HuH-7.5 (cell line): ENCODE data around the gene CBX6.
A peak's percentile ranks its signal among the peaks of the same experiment; 100 is the strongest.
"Not testable (repeated sequence)": the region's sequence is repeated elsewhere in the genome, so short reads cannot be mapped to it uniquely, and the experiment has no call there.

Experiments used
- DNase-seq: peaks from one replicate; pipeline ENCODE4 v3.0.0; 2011; ENCODE audit warnings: low spot score

The CBX6 gene

DNA sequence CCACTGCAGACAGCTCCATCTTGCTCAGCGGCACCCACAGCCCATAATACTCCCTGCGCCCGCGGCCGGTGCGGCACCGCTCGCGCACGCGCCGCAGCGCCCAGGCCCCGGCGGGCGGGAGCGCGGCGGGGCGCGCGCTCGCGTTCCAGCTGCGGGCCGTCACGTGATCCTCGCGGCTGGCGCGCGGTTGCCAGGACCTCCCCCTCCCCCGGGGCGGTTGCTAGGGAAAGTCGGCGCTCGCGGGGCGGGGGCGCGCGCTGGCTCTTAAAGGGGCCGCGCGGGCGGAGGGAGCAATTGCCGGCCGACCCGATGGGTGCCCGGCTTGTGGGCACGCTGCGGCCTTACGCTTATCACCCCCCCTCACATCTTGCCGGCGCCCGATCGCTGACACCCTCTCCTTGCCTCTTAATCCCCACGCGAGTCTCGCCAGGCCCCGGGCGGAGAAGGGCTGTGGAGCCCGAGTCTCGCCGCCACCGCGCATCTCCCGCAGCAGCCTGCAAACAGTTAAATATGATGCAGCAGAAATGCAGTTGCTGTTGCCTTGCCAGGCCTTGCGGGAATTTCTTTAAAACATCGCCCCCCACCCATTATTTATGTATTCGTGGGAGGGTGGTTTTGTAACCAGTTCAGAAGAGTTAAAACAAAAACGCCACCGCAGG, at the start of gene CBX6:
CBX6 (minus strand) TSS at position 45 of the 659 bp plus-strand sequence; CDS start at position 19, 26 bp downstream.
- peak; percentile 98 for DNase-seq

DNA sequence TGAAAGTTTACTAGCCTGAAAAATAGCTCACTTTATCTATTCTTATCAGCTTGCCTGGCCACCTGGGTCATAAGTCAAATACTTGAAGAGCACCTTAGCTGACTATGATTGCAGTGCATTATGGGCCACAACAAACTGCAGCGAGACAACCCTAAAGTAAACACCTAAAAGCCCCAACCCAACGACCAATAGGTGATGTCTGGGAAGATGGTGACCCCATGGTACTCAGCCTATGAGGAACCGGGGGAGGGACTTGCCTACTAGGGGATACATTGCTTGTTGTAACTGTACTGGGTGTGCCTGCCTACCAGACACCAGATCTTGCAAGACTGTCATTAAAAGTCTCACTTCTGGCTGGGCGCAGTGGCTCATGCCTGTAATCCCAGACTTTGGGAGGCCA, 49.8 kb upstream of the CBX6 start:
- no peak for DNase-seq

DNA sequence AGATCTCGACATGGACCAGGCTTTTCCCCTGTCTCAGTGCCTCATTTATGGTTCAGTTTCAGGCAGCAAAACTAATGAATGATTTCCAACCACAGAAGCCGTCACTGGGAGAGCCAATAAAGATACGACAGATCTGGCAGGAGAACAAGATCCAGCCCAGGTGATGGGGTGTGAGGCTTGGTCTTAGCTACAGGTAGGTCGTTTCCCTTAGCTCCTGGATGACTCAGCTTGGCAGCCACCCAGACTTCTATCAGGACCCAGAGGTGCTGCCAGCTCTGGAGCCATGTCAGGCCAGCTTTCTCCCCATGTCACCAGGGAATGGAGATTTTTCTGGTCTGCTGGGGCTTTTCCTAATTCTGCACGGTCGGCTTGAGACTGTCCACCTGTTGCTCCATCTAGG, 49.1 kb upstream of the CBX6 start:
- no peak for DNase-seq

DNA sequence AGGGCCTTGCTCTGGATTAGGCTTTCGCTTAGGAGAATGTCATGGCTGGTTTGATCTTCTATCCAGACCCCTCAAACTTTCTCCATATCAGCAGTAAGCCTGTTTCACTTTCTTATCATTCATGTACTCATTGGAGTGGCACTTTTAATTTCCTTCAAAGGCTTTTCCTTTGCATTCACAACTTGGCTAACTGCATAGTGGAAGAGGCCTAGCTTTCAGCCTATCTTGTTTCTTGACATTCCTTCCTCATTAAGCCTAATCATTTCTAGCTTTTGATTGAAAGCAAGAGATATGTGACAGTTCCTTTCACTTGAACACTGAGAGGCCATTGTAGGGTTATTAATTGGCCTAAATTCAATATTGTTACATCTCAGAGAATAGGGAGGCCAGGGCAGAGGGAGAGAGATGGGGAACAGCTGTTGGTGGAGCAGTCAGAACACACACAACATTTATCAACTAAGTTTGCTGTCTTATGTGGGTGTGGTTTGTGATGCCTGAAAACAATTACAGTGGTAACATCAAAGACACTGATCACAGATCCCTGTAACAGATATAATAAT, 47.7 kb upstream of the CBX6 start:
- DNase-seq, result no peak

DNA sequence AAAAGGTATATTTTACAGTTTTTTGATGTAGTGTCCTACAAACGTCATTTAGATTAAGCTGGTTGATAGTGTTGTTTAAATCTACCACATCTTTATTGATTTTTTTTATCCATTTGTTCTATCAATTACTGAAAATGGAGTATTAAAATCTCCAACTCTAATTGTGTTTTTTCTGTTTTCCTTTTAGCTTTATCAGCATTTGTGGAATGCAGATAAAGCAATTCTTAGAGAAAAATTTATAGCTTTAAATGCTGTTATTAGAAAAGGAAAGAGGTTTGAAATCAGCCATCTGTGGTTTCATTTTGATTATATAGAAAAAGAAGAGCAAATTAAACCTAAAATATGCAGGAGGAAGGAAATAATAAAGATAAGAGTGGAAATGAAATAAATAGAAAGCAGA, 39.4 kb upstream of the CBX6 start:
- DNase-seq, result no peak

DNA sequence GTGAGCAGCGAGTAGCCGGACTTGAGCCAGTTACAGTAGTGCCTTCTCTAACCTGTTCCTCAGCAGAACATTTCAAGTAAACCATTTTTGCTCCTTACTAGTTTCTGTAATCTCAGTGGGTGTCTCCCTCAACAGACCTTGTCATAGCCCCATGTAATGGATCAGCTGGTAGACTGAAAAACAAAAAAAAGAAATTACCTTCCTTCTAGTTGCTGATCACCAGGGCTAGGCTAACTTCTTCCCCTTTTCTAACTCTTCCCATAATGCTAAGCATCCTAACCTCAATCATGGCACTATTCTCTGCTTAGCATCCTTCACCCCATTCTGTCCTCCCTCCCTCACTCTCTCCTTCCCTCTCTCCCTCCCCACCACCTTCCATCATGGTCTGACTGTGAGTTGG, 35.8 kb upstream of the CBX6 start:
- no peak for DNase-seq

DNA sequence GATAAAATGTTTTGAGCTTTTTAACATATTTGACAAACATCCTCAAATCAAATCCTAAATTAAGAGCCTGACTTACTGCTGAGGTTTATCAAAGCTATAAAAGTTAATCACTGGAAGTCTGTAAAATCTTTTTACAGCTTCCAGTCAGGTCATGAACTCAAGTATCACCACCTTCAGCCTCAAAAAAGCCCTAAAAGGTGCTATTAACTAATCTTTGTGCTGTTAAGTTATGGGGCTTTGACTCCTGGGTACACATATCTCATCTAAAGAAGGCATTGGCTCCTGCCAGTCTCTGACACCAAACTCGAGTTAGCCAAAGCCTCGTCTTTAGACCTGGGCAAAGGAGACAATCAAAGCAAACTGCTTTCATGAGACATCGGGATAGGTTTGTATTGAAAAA, 34.0 kb upstream of the CBX6 start:
- no peak for DNase-seq

DNA sequence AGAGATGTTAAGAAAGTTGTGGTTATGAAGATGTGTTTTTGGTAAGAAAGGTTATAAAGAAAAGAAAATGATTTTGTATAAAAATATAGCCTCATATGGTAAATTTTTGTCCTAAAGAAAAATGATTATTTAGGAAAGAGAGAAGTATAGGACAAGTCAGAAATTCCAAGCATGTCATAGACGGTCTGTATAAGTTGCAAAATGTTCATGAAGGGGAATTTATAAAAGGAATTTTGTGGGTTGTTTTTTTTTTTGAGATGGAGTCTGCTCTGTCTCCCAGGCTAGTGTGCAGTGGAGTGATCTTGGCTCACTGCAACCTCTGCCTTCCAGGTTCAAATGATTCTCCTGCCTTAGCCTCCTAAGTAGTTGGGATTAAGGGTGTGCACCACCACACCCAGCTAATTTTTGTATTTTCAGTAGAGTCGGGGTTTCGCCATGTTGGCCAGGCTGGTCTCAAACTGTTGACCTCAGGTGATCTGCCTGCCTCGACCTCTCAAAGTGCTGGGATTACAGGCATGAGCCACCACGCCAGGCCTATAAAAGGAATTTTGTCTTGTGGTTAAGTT, 32.1 kb upstream of the CBX6 start:
- DNase-seq, result not testable (repeated sequence)

DNA sequence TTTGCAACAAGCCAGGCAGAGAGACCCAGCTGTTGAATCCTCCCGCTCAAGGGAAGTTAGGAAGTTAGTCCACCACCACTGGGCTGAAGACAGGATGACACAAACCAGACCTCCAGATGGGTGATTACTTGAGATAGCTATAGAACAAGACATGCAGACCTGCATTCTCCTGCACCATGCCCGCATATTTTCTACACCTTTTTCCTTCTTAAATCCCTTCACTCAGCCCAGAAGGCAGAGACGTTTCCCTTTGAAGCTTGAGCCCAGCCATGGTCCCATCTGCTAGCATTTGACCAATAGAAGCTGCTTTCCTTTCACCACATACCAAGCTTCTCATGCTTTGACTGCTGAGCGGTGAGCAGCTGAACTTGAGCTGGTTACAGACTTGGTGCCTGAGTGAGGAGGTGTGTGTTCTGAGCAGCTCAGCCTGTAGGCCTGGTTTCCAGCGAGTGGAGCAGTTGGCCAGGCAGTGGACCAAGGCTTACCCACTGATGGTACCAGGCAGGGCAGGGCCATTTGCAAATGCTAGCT, 29.2 kb upstream of the CBX6 start:
- no peak for DNase-seq

DNA sequence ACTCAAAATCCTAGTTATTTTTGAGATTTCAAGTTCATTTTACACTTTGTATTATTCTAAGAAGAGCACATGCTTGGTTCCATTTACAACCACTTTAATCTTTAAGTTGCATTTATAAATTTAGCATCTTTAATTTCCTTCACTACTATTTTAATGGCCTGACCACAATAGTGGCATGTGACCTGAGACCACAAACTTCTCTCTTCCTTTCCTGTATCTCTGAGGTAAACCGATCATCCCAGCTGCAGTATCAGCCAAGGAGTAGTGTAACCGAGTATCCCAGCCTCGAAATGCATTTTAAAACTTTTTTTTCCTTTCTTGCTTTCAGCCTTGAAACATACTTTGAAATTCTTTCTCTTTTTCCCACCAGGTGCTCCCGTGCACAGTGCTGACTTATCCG, 28.7 kb upstream of the CBX6 start:
- no peak for DNase-seq

DNA sequence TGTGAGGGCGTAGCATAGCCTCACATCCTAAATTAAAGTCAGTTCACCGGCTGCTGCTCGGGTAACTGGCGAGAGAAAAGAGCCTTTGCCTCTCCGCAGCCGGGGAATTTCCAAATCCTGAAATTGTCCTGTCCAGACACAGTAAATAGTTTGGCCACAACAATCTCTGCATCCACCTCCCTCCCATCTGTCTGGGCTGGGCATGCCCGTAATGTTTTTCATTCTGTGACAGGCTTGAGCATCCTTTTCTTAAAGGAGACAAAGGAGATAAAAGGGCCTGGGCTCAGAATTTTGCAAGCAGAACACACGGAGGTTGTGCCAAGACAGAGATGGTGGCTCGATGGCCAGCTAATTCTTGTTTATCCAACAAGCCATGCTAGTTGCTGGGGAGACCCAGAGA, 19.2 kb upstream of the CBX6 start:
- DNase-seq, result no peak

DNA sequence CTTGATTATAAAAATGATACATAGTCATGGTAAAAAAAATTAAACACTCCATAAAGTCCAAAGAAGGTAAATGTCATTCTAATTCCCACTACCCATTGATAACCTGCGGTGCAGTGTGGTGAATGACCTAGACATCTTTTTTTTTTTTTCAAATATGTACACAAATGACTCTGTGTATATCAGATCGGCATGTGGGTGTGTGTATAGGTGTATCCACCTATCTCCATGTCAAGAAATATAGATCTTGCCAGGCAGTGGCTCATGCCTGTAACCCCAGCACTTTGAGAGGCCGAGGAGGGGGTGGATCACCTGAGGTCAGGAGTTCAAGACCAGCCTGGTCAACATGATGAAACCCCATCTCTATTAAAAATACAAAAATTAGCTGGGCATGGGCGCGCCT, 18.4 kb upstream of the CBX6 start:
- no peak for DNase-seq

DNA sequence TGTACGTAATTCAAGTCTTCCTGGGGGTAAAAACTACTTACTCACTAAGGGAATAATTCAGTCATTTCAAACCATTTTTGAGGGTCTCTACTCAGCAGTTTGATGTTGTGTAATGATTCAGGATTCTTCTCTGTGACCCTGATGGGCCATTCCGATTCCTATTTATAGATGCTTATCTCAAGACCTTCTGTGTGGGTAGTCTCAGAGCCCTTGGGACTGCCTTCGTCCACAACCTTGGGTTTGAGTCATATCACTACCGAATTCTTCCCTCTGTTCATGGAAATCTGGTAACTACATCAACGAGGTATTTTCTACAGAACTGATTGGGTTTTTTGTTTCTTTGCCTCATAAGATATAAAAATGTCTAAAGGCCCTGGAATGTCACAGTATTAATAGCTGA, 14.3 kb upstream of the CBX6 start:
- no peak for DNase-seq

DNA sequence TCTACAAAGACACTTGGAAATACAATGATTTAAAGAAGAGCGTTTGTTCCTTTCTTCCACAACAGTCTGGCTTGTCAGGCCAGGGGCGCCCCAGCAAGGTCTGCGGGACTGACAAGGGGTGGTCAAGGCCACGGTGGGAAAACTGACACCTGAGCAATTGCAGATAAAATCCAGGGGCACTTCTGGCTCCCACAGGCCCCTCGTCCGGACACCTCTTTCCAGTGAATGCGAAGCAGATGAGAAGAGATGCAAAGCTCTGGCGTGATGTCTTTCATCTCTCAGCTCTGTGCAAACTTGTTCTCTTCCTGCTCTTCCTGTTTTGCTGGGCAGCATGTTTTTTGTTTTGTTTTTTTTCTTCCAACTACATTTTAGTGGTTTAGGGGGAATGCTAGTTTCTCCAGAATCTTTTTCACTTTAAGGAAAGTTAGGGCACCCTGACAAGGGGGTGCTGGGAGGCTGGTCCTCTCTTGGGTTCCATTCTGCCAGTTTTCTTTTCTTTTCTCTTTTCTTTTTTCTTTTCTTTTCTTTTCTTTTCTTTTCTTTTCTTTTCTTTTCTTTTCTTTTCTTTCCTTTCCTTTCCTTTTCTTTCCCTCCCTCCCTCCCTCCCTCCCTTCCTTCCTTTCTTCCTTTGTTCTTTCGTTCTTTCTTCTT, 11.1 kb upstream of the CBX6 start:
- no peak for DNase-seq

DNA sequence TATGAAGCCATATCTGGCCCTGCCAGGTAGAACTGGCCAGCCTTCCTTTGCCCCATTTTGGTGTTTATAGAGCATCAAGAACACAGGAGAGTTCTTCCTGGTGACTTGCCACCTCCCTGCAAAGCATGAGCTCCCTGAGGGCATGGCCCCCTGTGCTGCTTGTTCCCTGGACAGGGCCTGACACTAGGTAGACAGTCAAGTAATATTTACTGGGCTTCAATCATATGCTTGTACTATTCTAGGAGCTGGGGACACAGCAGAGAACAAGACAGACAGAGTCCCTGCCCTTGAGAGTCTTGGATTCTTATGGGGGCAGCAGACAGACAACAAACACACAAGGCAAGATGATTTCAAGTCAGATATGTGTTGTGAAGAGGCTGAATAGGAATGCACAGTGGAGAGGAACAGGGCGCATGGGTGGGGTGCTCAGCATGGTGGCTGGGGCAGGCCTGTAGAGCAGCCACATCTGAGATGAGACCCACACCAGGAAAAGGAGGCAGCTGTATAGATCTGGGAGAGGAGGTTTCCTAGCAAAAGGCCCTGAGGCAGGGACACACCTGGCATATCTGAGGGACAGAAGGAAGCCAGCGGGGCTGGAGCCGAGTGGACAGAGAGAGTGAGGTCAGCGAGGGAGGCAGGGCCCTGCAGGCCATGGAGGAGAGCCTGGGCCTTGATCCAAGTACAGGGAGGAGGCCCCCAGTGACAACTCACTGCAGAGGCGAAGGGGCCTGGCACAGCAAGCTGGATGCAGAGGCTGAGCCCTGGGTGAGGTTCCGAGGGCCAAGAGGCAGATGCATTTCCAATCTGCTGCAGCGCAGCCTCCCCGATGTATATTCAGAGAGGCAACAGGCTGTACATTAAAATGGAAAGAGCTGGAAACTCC, 10.2 kb upstream of the CBX6 start:
- no peak for DNase-seq

DNA sequence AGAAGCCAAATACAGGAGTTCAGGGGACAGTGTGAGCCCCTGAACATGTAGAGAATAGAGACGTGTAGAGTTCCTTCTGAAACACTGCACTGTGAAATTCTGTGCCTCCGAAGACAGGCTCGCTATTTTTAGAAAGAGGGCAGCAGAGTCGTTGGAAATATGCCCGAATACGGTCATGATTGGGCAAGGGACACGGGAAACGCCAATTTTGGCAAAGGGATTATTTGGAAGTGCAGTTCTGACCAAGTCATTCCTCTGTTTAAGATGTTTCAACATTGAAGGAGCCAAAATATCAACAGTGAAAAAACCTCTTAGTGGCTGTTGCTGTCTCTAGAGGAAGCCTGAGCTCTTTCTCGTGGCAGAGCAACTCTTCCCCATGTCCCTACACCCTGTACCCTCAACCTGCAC, 9.5 kb upstream of the CBX6 start:
- no peak for DNase-seq

DNA sequence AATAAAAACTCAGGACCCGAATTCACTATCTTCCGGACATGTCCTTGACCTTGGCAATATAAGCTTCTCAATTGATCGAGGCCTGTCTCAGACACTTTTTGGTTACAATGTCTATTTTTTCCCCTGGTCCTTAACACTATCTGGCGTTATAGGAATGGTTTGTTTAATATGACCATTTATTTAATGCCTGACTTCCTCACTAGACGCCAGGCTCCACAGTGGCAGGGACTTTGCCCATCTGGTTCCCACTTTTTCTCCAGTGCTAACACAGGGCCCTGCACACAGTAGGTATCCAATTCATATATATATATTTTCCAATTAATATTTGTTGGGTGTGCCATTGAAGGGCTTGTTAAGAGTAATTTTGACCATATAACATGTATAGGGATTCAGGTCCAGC, 7.9 kb upstream of the CBX6 start:
- no peak for DNase-seq

DNA sequence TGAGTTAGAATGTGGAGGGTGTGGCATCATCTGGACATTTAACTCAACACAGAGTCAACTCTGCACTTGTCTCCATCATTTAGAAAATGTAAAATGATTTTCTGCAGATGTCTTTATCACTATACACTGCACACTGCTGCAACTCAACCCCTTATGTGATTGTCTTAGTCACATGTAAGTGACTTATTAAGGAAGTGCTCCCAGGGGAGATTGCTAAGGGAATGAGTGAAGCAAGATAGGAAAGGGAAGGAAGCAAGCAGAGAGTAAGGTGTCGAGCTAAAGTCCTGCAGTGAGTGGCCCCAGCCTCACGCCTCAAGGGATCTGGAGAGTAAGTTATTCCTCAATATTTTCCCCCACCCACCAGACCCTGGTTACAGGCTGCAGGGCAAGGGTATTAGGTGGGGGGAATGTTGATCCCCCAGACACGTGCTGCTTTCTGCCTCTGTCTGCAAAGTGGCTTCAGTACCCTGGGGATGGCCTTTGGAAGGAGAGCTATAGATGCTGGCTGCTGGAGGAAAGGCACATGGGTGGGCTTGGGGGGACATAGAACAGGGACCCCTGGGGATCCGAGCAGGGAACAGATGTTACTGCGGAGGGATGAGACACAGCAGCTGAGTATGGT, 7.2 kb upstream of the CBX6 start:
- DNase-seq, result no peak

DNA sequence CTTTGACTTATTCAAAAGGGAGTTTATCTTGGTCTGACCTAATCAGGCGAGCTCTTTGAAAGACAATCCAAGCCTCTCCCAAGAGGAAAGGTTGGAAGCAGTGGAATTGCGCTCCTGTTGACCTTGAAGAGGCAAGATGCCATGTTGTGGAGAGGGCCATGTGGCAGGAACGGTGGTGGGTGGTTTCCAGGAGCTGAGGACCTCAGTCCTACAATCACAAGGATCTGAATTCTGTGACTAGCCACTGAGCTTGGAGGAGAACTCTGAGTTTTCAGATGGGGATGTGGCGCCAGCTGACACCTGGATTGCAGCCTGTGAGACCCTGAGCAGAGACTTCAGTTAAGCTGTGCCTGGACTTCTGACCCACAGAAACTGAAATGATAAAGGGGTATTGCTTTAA, 6.0 kb upstream of the CBX6 start:
- no peak for DNase-seq

DNA sequence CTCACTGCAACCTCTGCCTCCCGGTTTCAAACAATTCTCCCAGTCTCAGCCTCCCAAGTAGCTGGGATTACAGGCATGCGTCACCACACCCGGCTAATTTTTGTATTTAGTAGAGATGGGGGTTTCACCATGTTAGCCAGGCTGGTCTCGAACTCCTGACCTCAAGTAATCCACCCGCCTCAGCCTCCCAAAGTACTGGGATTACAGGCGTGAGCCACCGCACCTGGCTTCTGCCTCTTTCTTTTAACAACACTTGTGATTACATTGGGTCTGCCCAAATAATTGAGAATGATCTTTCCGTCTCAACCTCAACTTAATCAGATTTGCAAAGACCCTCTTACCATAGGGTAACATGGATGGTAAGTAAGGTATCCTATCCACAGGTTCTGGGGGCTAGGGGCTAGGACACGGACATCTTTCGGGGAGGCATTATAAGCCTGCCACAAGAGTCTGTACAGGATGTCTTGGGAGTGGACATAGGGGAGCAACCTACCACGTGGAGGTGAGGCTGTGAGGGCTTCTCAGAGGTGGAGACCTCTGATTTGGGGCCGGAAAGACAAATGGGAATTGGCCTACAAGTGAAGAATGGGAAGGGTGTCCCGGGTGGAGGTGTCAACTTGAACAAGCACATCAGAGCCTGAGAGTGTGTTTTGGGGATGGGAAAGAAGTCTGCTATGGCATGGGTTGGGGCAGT, 2.7 kb upstream of the CBX6 start:
- no peak for DNase-seq
